Measurements from ENCODE around the gene AGXT.

The AGXT gene

DNA sequence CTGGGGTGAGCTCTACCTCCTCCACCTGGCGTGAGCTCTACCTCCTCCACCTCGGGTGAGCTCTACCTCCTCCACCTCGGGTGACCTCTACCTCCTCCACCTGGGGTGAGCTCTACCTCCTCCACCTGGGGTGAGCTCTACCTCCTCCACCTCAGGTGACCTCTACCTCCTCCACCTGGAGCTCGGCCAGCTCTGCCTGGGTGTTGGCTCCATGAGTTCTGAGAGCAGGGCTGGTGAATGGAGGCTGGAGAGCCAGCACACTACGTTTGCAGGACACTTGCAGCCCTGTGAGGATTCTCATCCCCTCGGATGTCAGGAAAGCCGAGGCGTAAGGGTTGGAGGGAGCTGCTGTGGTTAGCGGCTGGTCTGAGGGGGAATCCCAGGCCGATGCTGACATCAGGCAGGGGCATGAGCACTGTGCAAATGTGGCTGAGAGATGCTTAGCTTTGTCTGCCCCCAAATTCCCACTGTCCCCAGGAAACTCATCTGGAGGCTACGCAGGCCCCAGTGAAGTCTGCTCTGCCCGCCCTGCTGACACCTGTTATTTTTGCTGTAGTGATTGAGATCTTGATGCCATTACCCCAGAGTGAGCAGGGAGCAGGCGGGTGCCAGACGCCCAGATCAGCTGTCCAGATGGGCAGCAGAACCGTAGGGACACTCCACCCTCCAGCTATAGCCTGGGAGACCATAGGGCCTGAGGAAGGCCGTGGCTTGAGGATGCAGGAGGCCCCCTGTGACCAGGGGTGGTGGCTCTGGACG is 40.8 kb downstream of the AGXT start:
- no peaks in the 10 kb centered on the region for H3K9me3 ChIP-seq (ENCODE audit: control insufficient read depth, low read depth, low read length)
- H3K4me1 ChIP-seq (ENCODE audit: control insufficient read depth, low read depth, low read length): no peaks in the 10 kb centered on the region
- no peak overlapping the region for H3K4me3 ChIP-seq (ENCODE audit: low read length)
- no peak overlapping the region for H3K9ac ChIP-seq (ENCODE audit: low read length)
- H3K27me3 ChIP-seq (ENCODE audit: control insufficient read depth, insufficient read depth, low read length): no peaks in the 10 kb centered on the region
- no peaks in the 10 kb centered on the region for H3K36me3 ChIP-seq (ENCODE audit: control insufficient read depth, low read depth, low read length)
- H3K27ac ChIP-seq (ENCODE audit: low read length): no peak overlapping the region

DNA sequence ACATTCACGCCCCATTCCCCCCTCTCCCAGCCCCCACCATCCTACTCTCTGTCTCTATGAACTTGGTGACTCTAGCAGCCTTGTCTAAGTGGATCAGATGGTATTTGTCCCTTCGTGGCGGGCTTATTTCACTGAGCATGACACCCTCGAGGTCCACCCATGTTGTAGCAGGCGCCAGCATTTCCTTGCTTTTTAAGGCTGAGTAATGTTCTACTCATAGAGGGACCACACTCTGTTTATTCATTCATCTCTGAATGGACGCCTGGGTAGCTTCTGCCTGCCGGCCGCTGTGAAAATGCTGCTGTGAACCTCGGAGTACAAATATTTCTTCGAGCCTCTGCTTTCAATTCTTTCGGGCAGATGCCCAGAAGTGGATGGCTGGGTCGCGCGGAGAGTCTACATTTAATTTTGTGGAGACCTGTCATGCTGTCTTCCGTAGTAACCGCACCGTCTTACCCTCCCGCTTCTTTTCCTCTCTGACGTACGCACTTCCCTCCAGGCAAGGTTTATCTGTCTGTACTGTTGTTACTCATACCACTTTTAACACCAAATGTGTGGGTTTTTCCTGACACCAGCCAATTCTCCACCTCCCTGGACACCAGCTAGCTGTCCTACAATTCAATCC is 43.1 kb downstream of the AGXT start:
- Histone ChIP-seq H3K27ac (ENCODE audit: low read length) (no peak overlapping the region), H3K27me3 (ENCODE audit: control insufficient read depth, insufficient read depth, low read length) (peaks cover 13% of the 10 kb centered on the region), H3K9me3 (ENCODE audit: control insufficient read depth, low read depth, low read length) (no peaks in the 10 kb centered on the region), H3K36me3 (ENCODE audit: control insufficient read depth, low read depth, low read length) (no peaks in the 10 kb centered on the region), H3K4me3 (ENCODE audit: low read length) (no peak overlapping the region), H3K4me1 (ENCODE audit: control insufficient read depth, low read depth, low read length) (peaks cover 1% of the 10 kb centered on the region), H3K9ac (ENCODE audit: low read length) (no peak overlapping the region)

DNA sequence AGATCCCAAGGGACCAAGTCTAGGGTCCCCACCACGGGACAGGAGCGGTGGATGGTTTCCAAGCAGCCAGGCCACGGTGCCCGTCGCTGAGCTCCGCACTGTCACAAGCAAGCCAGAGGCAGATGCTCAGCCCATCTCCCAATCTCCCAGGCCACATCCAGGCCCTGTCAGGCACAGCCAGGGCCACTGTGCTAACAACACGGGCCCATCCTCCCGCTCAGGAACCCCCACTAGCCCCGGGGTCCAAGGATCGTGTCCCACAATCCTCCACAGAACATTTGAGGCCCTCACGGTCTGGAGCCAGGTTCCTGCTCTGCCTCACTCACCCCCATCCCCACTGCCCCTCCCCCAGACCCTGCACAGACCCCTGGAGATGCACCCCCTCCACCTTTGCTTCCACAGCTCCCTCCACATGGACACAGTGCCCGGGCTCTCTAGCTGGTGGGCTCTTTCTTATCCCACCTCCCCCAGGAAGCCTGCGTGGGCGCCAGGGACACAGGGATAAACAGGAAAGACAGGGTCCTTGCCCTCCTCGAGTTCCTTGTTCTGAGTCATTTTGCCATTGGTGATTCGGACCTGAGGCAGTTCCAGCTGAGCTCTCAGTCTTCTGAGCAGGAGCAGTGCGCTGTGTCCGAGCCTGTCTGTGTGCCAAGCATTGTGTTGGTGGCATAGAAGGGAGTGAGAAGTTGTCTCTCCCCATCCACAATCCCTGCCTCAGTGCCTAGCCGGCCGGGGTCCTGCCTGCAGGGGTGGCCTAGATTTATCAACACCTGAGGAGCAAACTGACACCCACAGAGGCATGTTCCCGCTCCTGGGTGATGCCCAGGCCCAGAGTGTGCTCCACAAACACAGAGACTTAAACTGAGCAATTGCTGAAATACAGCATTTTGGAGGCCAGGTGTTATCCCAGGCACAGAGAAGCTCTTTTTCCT is 44.5 kb downstream of the AGXT start:
- peaks cover 3% of the 10 kb centered on the region for H3K4me1 ChIP-seq (ENCODE audit: control insufficient read depth, low read depth, low read length)
- no peaks in the 10 kb centered on the region for H3K9me3 ChIP-seq (ENCODE audit: control insufficient read depth, low read depth, low read length)
- no peaks in the 10 kb centered on the region for H3K36me3 ChIP-seq (ENCODE audit: control insufficient read depth, low read depth, low read length)
- H3K27ac ChIP-seq (ENCODE audit: low read length): no peak overlapping the region
- H3K27me3 ChIP-seq (ENCODE audit: control insufficient read depth, insufficient read depth, low read length): peaks cover 13% of the 10 kb centered on the region
- no peak overlapping the region for H3K4me3 ChIP-seq (ENCODE audit: low read length)
- H3K9ac ChIP-seq (ENCODE audit: low read length): no peak overlapping the region

DNA sequence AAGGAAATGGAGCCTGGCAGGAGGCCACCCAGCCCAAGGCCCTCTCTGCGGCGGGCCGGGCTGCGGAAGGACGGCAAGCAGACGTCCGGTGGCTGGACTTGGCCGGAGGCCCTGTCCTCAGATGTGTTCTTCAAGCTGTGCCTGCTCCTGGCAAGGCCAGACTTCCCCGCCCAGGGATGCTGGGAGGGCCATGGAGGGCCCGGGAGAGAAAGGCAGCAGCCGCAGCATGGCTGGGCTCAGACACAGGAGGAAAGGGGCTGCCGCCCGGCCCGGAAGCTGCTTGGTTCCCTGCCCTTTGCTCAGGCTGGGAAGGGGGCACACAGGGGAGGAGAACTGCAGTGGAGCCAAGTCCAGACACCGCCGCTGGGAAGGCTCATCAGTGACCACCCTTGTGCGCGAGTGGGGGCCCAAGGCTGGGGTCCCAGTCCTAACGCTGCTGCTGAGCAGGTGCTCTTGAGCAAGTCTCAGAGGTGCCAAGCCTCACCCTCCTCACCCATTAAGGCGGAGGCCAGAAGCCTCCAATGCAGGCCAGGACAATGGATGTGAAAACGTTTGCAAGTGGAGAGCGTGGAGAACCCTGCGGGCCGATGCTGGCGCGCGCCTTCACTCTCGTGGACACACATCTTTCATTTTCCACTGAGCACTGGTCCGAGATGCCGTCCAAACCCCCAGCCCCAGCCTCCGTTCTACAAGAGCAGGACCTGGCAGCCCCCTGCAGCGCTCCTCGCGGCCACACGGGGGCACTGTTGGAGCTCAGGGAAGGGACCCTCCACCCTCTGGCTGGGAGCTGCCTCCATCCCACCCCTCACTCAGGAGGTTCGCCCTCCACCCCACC is 45.4 kb downstream of the AGXT start:
- H3K27ac ChIP-seq (ENCODE audit: low read length): no peak overlapping the region
- peaks cover 3% of the 10 kb centered on the region for H3K4me1 ChIP-seq (ENCODE audit: control insufficient read depth, low read depth, low read length)
- no peaks in the 10 kb centered on the region for H3K9me3 ChIP-seq (ENCODE audit: control insufficient read depth, low read depth, low read length)
- no peak overlapping the region for H3K4me3 ChIP-seq (ENCODE audit: low read length)
- no peaks in the 10 kb centered on the region for H3K36me3 ChIP-seq (ENCODE audit: control insufficient read depth, low read depth, low read length)
- no peak overlapping the region for H3K9ac ChIP-seq (ENCODE audit: low read length)
- peaks cover 13% of the 10 kb centered on the region for H3K27me3 ChIP-seq (ENCODE audit: control insufficient read depth, insufficient read depth, low read length)

DNA sequence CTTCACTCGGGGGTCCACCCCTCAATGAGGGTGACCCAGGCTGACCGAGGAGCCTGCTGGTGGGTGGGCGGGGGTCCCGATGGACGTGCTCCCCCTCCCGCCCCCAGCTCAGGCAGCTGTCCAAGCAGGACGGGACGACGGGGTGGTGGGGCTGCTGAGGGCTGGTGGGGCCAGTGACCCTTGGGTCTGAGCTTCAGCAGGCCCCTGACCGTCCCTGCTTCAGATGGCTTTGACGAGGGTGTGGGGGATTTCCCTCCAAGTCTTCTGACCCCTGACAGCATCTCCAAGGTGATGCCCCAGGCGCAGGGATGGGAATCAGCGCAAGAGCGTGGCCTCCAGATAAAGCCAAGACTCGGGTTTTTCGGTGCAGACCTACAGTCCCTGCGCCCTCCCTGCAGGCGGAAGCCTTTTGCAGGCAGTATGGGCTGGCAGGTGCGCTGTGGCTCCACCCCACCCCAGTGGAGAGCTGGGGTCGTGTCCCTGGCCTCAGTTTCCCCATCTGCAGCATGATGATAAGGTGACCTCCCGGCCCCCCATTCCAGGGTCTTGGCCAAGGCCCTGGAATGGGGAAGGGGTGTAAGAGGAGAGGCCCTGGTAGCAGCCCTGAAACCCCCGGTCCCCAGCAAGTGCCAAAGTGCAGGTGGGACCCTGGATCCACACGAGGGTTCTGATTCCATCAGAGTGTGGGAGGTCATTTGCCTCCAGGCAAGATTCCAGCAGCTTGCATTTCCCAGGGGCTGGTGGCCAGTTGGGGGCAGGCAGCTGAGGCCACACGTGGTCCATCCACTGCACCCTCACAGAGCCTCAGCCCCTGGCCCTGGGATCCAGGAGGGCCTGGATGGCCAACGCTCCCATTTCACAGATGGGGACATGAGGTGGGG is 46.3 kb downstream of the AGXT start:
- no peak overlapping the region for H3K27ac ChIP-seq (ENCODE audit: low read length)
- no peaks in the 10 kb centered on the region for H3K36me3 ChIP-seq (ENCODE audit: control insufficient read depth, low read depth, low read length)
- peaks cover 3% of the 10 kb centered on the region for H3K4me1 ChIP-seq (ENCODE audit: control insufficient read depth, low read depth, low read length)
- no peaks in the 10 kb centered on the region for H3K9me3 ChIP-seq (ENCODE audit: control insufficient read depth, low read depth, low read length)
- peaks cover 13% of the 10 kb centered on the region for H3K27me3 ChIP-seq (ENCODE audit: control insufficient read depth, insufficient read depth, low read length)
- no peak overlapping the region for H3K9ac ChIP-seq (ENCODE audit: low read length)
- H3K4me3 ChIP-seq (ENCODE audit: low read length): no peak overlapping the region

DNA sequence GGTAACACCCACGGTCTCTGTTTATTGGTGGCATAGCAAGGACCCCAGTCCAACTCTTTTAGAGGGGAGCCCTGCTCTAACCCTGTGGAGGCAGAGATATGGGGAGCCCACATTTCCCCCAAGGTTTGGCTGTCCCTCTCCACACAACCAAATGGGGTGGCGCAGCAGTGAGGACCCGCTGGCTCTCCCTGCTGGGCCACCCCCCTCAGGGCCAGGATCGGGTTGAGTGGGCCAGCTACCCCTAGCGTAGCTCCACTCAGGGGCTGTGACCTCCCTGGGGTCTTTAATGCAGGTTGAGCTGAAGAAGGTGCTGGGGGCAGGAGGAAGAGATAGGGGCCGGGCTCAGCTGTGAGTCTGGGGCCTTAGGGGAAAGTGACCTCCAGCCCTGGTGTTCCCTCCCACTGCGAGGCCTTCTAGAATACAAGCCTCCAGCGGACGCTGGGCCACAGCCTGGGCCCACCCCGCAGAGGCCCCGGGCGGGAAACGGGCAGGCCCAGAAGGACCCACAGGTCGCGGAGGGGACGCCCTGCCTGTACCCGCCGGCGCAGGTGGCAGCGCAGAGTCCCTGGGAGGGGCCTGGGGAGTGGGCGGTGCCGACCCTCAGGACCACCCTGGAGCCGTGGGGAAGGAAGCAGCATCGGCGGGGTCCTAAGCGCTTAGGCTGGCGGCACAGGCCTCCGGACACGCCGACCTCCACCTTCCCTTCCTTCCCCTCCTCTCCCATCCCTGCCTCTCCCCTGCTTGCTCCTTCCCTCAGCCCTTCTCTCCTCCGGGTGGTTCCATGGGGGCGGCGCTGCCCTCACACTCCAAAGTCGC is 47.1 kb downstream of the AGXT start:
- peak overlapping the region; percentile 27 for H3K4me3 ChIP-seq (ENCODE audit: low read length)
- peaks cover 13% of the 10 kb centered on the region for H3K27me3 ChIP-seq (ENCODE audit: control insufficient read depth, insufficient read depth, low read length)
- H3K36me3 ChIP-seq (ENCODE audit: control insufficient read depth, low read depth, low read length): no peaks in the 10 kb centered on the region
- H3K9ac ChIP-seq (ENCODE audit: low read length): no peak overlapping the region
- no peak overlapping the region for H3K27ac ChIP-seq (ENCODE audit: low read length)
- H3K9me3 ChIP-seq (ENCODE audit: control insufficient read depth, low read depth, low read length): no peaks in the 10 kb centered on the region
- peaks cover 3% of the 10 kb centered on the region for H3K4me1 ChIP-seq (ENCODE audit: control insufficient read depth, low read depth, low read length)

DNA sequence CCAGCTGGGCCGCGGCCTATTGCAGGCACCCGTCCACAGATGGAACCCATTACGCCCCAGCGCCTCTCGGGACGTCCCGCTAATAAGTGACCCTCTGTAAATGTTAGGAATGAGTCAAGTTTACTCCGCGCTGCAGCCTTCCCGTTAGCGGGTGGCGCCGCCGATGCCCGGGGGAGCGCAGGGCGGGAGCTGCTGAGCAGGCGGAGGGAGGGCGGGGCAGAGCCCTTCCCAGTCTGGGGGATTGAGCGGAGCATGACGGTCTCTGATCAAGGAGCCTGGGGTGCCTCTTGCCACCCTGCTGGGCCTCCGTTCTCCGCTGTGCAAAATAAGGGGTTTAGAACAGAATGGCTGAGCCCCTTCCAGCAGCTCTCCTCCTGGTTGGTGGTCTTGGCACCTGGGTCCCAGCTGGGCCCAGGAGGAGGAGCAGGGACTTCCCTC is 48.0 kb downstream of the AGXT start:
- Histone ChIP-seq H3K27me3 (ENCODE audit: control insufficient read depth, insufficient read depth, low read length) (peaks cover 13% of the 10 kb centered on the region), H3K4me3 (ENCODE audit: low read length) (peak overlapping the region; percentile 39), H3K9ac (ENCODE audit: low read length) (no peak overlapping the region), H3K27ac (ENCODE audit: low read length) (no peak overlapping the region), H3K9me3 (ENCODE audit: control insufficient read depth, low read depth, low read length) (no peaks in the 10 kb centered on the region), H3K36me3 (ENCODE audit: control insufficient read depth, low read depth, low read length) (no peaks in the 10 kb centered on the region), H3K4me1 (ENCODE audit: control insufficient read depth, low read depth, low read length) (peaks cover 3% of the 10 kb centered on the region)

DNA sequence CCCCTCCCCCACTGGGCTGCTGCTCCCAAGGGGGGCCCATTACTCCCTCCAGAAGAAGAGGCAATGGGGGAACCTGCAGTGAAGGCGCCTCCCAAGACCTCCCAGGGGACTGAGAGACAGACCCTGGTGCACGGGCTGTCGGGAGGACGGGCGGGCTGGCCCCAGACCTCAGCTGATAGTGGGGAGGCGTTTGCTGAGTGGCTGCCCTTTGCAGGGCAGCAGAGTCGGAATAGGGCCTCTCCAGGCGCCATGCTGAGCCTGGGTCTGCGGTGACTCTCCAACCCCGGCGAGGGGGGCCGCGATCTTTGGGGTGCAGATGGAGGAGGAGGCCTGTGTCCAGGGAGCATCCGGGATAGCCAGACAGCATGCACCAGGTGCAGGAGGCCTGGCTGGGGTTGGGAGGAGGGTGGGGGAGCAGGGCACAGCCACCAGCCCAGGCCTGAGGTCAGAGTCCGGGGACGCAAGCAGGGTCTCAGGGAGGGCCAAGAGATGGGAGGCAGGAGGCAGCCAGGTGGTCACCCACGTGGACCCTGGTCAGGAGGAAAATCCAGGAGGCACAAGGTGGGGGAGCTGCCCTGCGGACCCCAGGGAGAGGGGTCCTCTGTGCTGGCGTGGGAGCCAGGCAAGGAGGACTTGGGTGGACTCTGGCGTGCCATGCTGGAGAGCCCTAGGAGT is 48.5 kb downstream of the AGXT start:
- Histone ChIP-seq H3K27me3 (ENCODE audit: control insufficient read depth, insufficient read depth, low read length) (peaks cover 13% of the 10 kb centered on the region), H3K27ac (ENCODE audit: low read length) (no peak overlapping the region), H3K4me3 (ENCODE audit: low read length) (peak overlapping the region; percentile 39), H3K4me1 (ENCODE audit: control insufficient read depth, low read depth, low read length) (peaks cover 3% of the 10 kb centered on the region), H3K9ac (ENCODE audit: low read length) (no peak overlapping the region), H3K36me3 (ENCODE audit: control insufficient read depth, low read depth, low read length) (no peaks in the 10 kb centered on the region), H3K9me3 (ENCODE audit: control insufficient read depth, low read depth, low read length) (no peaks in the 10 kb centered on the region)

DNA sequence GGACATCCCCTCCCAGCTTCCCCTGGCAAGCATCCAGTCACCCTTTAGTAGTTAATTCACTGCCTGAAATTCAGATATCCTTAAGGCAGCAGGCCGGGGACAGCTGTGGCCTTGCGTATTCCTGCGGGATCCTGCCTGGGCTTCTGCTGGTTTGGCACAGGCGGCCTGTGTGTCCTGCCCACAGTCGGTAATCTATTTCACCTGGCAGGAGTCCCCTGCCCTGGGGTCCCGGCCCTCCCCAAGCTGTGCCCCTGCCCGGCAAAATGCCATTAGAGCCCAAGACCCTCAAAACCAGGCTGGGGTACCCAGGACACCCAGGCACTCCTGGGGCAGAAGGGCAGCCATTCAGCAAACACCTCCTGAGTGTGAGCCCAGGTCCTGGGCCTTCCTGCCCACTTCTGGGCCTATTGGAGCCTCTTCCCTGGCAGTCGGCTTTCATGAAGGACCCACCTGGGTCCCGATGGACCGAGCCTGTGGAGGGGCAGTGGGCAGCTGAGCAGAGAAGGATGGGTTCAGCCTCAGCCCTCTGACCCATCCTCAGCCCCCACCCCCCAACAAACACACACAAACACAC is 49.1 kb downstream of the AGXT start:
- Histone ChIP-seq H3K4me1 (ENCODE audit: control insufficient read depth, low read depth, low read length) (peaks cover 3% of the 10 kb centered on the region), H3K27me3 (ENCODE audit: control insufficient read depth, insufficient read depth, low read length) (peaks cover 13% of the 10 kb centered on the region), H3K4me3 (ENCODE audit: low read length) (no peak overlapping the region), H3K27ac (ENCODE audit: low read length) (no peak overlapping the region), H3K9me3 (ENCODE audit: control insufficient read depth, low read depth, low read length) (no peaks in the 10 kb centered on the region), H3K9ac (ENCODE audit: low read length) (no peak overlapping the region), H3K36me3 (ENCODE audit: control insufficient read depth, low read depth, low read length) (no peaks in the 10 kb centered on the region)

Measured in iPS-18a (cell line).